Measurements from ENCODE around the gene WIPI1. TPM values are rescaled to one million over a fixed set of nuclear protein-coding genes. Genes with fewer than 3 reads are reported as not detected.
A peak's percentile ranks its signal among the peaks of the same experiment; 100 is the strongest.

Gene WIPI1
- total RNA-seq, 1 donor = 190 TPM

DNA sequence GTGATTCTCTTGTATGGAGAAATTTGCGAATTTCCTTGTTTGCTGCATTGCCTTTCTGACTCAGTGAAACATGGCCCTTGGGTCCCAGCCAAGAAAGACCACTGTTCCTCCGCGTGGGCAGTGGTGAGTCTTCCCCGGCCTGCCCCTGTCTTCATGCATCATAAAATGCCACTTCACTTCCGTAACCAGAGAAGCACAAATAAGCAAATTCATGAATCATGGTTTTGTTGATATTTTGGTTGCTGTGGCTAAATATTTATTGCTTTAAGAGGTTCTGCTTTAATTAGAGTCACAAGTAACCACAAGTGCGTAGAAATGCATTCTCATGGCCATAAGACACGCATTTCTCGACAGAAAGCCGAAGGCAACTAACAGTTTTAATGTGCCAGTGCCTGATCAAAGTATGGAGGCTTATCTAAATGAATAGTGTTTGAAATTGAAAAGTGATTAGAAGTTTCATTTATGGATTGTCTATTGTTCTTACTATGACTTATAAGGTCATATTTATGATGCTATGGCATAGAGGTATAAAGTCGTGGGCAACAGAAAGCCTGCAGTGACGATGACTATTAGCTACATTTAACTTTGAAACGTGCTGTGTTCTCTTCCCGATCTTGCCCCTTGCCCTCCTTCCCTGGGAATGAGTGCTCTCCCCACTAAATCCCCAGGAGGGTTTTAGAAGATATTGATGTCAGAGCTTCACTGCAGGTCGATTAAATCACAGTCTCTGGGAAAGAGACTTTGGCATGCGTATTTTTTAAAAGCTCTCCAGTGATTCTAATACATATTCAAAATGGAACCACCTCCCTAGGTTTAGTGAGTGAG, 76.0 kb downstream of the WIPI1 start:
- TF ChIP-seq, protein P1, sequence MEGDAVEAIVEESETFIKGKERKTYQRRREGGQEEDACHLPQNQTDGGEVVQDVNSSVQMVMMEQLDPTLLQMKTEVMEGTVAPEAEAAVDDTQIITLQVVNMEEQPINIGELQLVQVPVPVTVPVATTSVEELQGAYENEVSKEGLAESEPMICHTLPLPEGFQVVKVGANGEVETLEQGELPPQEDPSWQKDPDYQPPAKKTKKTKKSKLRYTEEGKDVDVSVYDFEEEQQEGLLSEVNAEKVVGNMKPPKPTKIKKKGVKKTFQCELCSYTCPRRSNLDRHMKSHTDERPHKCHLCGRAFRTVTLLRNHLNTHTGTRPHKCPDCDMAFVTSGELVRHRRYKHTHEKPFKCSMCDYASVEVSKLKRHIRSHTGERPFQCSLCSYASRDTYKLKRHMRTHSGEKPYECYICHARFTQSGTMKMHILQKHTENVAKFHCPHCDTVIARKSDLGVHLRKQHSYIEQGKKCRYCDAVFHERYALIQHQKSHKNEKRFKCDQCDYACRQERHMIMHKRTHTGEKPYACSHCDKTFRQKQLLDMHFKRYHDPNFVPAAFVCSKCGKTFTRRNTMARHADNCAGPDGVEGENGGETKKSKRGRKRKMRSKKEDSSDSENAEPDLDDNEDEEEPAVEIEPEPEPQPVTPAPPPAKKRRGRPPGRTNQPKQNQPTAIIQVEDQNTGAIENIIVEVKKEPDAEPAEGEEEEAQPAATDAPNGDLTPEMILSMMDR (IDR thresholded peaks at IDR 0.05; ENCODE audit: extremely low read depth, low read depth, low read length) = no peak
- H3K4me1 ChIP-seq (ENCODE audit: insufficient read depth, low read length) = peaks cover 78% of the 10 kb centered on the region
- no peaks in the 10 kb centered on the region for H3K36me3 ChIP-seq (ENCODE audit: insufficient read depth, low read length)
- H3K27me3 ChIP-seq (ENCODE audit: insufficient read depth, low read length) = no peaks in the 10 kb centered on the region
- peak overlapping the region; percentile 8 for H3K4me3 ChIP-seq (ENCODE audit: insufficient read depth, low read length)
- H3K9me3 ChIP-seq (ENCODE audit: low read depth, low read length) = no peaks in the 10 kb centered on the region
- DNase-seq (ENCODE audit: insufficient read length, low spot score, missing footprints) = peak; percentile 88
- H2AFZ ChIP-seq (ENCODE audit: low read length) = no peak overlapping the region
- H3K27ac ChIP-seq (ENCODE audit: low read depth, low read length) = peak overlapping the region; percentile 100
- no peaks in the 10 kb centered on the region for H4K20me1 ChIP-seq (ENCODE audit: insufficient read depth, low read length)
- H3K79me2 ChIP-seq (ENCODE audit: insufficient read depth, low read length) = no peaks in the 10 kb centered on the region
- H3K4me2 ChIP-seq (ENCODE audit: insufficient read depth, low read length) = peak overlapping the region; percentile 32

DNA sequence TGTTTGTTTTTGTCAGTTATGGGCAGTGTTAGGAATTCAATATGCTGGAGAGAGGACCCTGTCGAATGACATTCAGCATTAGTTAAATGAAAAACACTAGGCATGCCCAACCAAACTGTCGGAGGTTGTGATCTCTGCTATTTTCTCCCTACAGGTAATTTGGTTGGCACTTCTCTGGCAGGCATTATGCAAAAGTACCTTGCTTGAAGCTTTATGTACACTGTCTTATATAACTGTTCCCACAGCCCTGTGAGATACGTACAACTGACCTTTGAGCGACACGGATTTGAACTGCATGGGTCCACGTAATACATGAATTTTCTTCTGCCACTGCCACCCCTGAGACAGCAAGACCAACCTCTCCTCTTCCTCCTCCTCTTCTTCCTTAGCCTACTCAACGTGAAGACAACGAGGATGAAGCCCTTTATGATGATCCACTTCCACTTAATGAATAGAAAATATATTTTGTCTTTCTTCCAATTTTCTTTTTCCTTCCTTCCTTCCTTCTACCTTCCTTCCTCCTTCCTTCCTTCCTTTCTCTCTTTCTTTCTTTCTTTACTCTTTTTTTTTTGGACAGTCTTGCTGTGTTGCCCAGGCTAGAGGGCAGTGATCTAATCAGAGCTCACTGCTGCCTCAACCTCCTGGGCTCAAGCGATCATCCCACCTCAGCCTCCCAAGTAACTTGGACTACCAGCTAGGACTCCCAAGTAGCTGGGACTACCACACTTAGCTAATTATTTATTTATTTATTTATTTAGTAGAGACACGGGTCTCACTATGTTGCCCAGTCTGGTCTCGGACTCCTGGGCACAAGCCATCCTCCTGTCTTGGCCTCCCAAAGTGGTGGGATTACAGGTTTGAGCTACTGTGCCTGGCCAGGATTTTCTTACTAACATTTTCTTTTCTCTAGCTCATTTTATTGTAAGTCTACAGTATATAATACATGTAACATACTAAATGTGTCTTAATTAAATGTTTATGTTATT, 77.3 kb downstream of the WIPI1 start:
- Histone ChIP-seq H3K9me3 (ENCODE audit: low read depth, low read length) (no peaks in the 10 kb centered on the region), H3K4me2 (ENCODE audit: insufficient read depth, low read length) (peak overlapping the region; percentile 32), H3K79me2 (ENCODE audit: insufficient read depth, low read length) (no peaks in the 10 kb centered on the region), H3K36me3 (ENCODE audit: insufficient read depth, low read length) (no peaks in the 10 kb centered on the region), H3K4me3 (ENCODE audit: insufficient read depth, low read length) (no peak overlapping the region), H3K27ac (ENCODE audit: low read depth, low read length) (peak overlapping the region; percentile 100), H3K4me1 (ENCODE audit: insufficient read depth, low read length) (peaks cover 72% of the 10 kb centered on the region), H4K20me1 (ENCODE audit: insufficient read depth, low read length) (no peaks in the 10 kb centered on the region), H2AFZ (ENCODE audit: low read length) (no peak overlapping the region), H3K27me3 (ENCODE audit: insufficient read depth, low read length) (no peaks in the 10 kb centered on the region)
- DNase-seq (ENCODE audit: insufficient read length, low spot score, missing footprints) = no peak
- TF ChIP-seq, protein P1 (IDR thresholded peaks at IDR 0.05; ENCODE audit: extremely low read depth, low read depth, low read length) = no peak

DNA sequence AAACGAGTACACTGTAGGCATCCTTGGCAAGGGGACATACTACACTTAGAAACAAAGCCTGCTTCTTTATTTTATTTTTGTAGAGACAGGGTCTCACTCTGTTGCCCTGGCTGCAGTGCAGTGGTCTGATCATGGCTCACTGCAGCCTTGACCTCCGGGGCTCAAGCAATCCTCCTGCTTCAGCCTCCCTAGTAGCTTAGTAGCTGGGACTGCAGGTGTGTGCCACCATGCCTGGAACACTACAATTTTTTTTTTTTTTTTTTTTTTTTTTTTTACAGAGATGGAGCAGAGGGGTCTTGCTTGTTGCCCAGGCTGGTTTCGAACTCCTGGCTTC, 78.2 kb downstream of the WIPI1 start:
- Histone ChIP-seq H3K4me1 (ENCODE audit: insufficient read depth, low read length) (peaks cover 64% of the 10 kb centered on the region), H3K4me2 (ENCODE audit: insufficient read depth, low read length) (peak overlapping the region; percentile 74), H3K9me3 (ENCODE audit: low read depth, low read length) (no peaks in the 10 kb centered on the region), H3K27ac (ENCODE audit: low read depth, low read length) (peak overlapping the region; percentile 100), H3K27me3 (ENCODE audit: insufficient read depth, low read length) (no peaks in the 10 kb centered on the region), H4K20me1 (ENCODE audit: insufficient read depth, low read length) (no peaks in the 10 kb centered on the region), H3K4me3 (ENCODE audit: insufficient read depth, low read length) (no peak overlapping the region), H3K36me3 (ENCODE audit: insufficient read depth, low read length) (no peaks in the 10 kb centered on the region), H3K79me2 (ENCODE audit: insufficient read depth, low read length) (no peaks in the 10 kb centered on the region), H2AFZ (ENCODE audit: low read length) (no peak overlapping the region)
- TF ChIP-seq, protein P1 (IDR thresholded peaks at IDR 0.05; ENCODE audit: extremely low read depth, low read depth, low read length) = no peak
- no peak for DNase-seq (ENCODE audit: insufficient read length, low spot score, missing footprints)
